ENCODE results near the gene NKX3-2. TPM values are rescaled to one million over a fixed set of nuclear protein-coding genes. Genes with fewer than 3 reads are reported as not detected.

Gene NKX3-2
- total RNA-seq, 2 experiments from 2014 or later: not detected

DNA sequence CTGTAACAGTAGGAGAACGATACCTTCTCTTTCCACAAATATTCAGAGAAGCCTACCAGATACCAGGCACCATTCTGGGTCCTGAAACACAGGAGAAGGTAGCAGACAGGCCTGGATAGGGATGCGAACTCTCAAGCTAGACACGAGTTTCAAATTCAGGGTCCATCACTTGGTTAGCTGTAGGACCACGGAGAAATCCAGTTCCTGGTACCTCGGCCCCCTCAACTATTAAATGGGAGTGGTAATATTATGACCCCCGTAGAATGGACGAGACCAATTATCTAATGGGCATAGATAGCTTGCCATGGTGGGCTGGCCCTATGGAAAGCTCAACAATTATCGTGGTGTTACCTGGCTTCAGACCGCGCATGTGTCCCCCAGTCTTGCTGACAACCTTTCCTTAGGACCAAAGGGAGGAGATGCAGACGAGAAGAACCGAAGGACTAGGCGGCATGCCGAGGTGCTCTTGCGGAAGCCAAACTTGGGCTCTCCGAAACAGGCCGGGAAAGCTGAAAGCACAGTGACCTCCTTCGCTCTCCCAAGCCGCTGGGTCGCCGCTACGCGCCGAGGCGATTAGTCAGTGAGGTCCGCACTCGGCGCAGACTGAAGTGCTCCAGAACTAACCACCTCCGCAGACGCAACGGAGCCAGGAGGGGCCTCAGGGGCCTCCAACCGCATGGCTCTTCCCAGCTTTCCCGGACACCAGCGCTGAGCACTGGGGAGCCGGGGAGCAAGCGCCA, 19.6 kb downstream of the NKX3-2 start:
- CTCF ChIA-PET: no interaction called here

DNA sequence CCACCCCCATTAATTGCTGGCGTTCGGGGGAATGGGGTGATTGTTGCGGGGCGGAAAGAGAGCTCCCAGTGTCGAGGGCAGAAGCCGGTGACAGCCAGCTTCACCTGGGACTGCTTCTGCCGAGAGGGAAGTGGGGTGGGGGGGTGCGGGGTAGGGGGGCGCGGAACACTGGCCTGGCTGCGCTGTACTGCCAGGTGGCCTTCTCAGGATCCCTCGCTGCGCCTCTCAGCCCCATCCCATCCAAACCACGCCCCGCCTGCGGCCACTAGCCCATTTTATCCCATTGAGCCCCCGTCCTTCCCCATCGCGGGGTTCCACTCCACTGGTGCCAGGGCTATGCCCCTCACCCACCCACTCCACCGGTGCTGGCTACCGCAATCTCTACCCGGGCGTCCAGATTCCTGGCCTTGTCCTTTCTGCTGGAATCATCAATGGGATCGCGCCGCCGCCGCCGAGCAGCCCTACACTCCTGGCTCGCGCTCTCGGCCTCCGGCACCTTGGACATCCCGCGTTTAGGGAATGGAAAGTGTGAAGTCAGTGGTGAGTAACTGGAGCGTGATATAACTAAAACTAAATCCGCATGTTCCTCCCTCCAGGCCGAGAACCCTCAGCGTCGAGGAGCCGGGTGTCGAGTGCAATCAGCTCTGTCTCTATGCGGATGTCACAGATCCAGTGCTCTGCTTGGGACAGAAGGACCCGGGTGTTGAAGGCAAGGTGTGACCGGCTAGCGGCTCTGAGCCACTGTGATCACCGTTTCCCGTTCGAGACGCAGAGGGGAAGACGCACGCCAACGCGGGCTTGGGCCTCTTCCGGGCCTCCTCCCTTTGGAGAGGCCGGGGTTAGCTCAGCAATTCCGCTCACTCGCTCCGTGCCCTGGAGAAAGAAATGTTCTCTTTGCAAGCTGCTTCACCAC, 20.5 kb downstream of the NKX3-2 start:
- Mint-ChIP-seq H3K9me3 (peaks cover 2% of the 10 kb centered on the region), H3K27me3 (peaks cover 81% of the 10 kb centered on the region), H3K4me3 (no peak overlapping the region), H3K36me3 (ENCODE audit: low read depth) (peaks cover 4% of the 10 kb centered on the region), H3K27ac (peak overlapping the region; percentile 50), H3K4me1 (peaks cover 18% of the 10 kb centered on the region)
- POLR2A ChIA-PET: no interaction called here
- no peak for DNase-seq
- CTCF ChIA-PET: no interaction called here

More for the DNA sequence above, 19.6 kb downstream of the NKX3-2 start:
- H3K36me3 Mint-ChIP-seq (ENCODE audit: low read depth): peaks cover 9% of the 10 kb centered on the region
- DNase-seq: no peak
- no peak overlapping the region for H3K4me3 Mint-ChIP-seq
- H3K4me1 Mint-ChIP-seq: peaks cover 20% of the 10 kb centered on the region
- peaks cover 84% of the 10 kb centered on the region for H3K27me3 Mint-ChIP-seq
- peaks cover 5% of the 10 kb centered on the region for H3K9me3 Mint-ChIP-seq
- POLR2A ChIA-PET: no interaction called here
- H3K27ac Mint-ChIP-seq: no peak overlapping the region

DNA sequence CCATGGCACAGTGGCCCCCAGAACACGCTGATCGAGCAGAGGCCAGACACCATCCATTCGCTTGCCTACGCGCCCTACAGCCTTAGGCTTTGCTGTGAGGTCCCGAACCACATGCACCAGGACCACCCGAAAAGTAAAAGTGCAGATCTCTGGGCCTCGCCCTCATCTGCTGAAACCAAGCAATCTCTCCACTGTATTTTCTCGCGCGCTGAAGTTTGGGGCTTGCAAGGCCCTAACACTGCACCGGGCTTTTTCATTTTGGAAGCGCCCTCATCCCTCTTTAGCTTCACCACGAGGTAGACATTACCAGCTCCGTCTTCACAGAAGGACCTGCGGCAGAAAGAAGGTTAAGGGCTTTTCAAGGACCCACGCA, 21.2 kb downstream of the NKX3-2 start:
- H3K4me3 Mint-ChIP-seq: no peak overlapping the region
- ChIA-PET CTCF (no interaction called here), POLR2A (no interaction called here)

DNA sequence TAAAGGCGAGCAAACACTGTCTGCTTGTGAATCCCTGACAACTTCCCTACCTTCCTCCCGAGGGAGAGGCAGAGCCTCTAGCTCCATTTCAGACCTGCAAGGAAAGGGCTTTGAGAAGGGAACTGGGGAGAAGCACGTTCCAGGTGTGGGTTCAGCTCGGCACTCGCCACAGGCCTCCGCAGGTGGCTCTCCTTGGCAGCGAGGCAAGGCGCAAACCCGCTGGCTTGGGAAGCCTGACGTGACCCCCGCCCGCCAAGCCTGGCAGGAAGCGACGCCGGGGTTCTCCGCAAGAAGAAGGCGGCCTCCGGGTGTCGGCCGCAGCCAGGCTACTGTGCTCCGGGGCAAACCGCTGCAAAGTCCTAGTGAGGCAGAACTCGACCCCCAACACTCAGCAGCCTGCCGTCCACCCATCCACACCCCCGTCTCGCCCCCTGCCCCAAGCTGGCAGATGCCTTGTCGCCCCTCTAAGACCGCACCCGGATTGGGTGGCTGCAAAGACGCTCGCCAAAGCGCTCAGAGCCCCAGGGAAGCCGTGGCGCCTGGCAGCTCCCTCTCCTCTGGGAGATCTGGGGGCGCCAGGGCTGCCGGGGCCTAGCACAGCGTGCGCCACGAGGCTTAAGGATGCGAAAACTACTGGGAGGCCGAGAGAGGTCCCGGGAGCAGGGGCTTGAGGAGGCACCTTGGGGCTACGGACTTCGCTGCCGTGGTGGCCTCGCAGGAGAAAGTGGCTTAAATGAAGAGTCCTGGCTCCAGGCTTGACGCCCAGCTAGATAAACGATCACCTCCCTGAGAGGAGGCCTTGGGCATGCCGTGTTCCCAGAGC, 21.8 kb downstream of the NKX3-2 start:
- Mint-ChIP-seq H3K27ac (peak overlapping the region; percentile 46), H3K4me1 (peaks cover 10% of the 10 kb centered on the region), H3K9me3 (peaks cover 2% of the 10 kb centered on the region), H3K36me3 (ENCODE audit: low read depth) (peaks cover 3% of the 10 kb centered on the region), H3K27me3 (peaks cover 72% of the 10 kb centered on the region), H3K4me3 (no peak overlapping the region)
- ChIA-PET POLR2A (no interaction called here), CTCF (interaction anchor here (0.9 to 1.7 kb wide), 5 partner anchors 8 to 22 kb away, joined by 3 to 5 read pairs (median 4); partner anchors contain the start of gene NKX3-2)
- DNase-seq: no peak

More for the DNA sequence above, 21.2 kb downstream of the NKX3-2 start:
- peaks cover 11% of the 10 kb centered on the region for H3K4me1 Mint-ChIP-seq
- DNase-seq: no peak
- H3K9me3 Mint-ChIP-seq: peaks cover 2% of the 10 kb centered on the region
- no peak overlapping the region for H3K27ac Mint-ChIP-seq
- peaks cover 76% of the 10 kb centered on the region for H3K27me3 Mint-ChIP-seq
- H3K36me3 Mint-ChIP-seq (ENCODE audit: low read depth): peaks cover 3% of the 10 kb centered on the region

DNA sequence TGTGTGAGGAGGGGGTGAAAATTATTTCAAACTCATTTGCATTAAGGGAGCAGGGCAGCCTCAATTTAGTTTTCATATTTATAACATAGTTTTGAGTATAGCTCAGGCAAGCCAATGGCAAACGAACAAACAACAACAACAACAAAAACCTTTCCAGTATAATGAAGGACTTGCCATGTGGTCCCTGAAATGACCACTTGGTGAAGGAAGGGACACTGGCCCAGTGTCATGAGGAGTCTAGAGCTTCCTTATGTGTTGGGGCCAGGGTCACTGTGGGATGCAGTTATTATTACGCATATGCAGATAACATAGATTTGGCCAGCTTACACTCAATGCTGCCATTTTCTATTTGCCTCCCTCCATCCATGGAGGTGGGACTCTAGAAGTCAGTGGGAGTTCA, 23.3 kb downstream of the NKX3-2 start:
- ChIA-PET CTCF (interaction anchor here (1.1 to 1.7 kb wide), 3 partner anchors 10 to 23 kb away, joined by 3 to 5 read pairs (median 4); partner anchors contain the start of gene NKX3-2), POLR2A (no interaction called here)
- no peak for DNase-seq
- Mint-ChIP-seq H3K4me3 (no peak overlapping the region), H3K36me3 (ENCODE audit: low read depth) (peaks cover 3% of the 10 kb centered on the region), H3K27me3 (peaks cover 69% of the 10 kb centered on the region), H3K27ac (no peak overlapping the region), H3K4me1 (peaks cover 7% of the 10 kb centered on the region), H3K9me3 (peaks cover 2% of the 10 kb centered on the region)

DNA sequence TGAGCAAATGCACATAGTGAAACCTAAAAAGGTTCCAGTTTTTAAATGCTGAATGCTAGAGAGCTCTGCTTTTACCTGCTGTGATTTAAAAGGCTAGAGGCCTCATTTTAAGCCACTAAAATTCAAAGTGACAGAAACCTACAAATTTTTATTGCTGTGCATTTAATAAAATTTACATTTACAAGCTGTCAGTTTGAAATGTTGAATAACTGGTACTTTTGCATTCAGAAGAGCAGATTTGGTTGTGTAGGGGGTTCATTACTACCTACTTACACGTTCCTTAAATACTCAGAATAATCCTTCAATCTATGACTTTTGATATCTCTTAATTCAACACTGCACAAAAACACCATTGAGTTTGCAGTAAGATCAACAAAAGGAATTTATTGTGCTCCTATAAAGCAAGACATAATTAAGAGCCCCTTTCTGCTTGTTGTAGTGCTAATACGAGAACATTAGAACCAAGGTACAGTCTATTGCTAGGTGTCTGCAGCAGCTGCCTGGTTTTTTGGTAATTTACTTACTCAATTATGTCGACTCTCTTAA, 27.9 kb downstream of the NKX3-2 start:
- POLR2A ChIA-PET: no interaction called here
- Mint-ChIP-seq H3K4me3 (no peak overlapping the region), H3K36me3 (ENCODE audit: low read depth) (no peaks in the 10 kb centered on the region), H3K27ac (no peak overlapping the region), H3K4me1 (no peaks in the 10 kb centered on the region), H3K27me3 (peaks cover 45% of the 10 kb centered on the region), H3K9me3 (no peaks in the 10 kb centered on the region)
- CTCF ChIA-PET: no interaction called here
- no peak for DNase-seq

DNA sequence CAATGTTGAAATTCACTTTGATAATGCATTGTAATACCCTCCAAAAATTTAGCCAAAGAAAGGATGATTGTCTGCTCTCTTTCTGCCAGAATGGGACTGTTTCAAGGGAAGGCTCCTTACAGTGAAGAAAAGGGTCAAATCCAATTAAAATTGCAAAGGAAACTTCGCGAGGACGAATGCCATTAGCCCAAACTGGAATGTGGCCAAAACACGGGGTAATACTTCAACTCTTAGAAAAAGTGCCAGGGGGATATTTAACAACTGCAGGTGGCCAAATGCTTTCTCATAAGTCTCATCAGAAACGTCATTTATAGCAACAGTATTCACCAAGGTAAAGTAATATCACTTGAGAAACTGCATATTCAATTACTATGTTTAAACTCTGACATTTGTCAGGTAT, 29.0 kb downstream of the NKX3-2 start:
- no peaks in the 10 kb centered on the region for H3K4me1 Mint-ChIP-seq
- ChIA-PET CTCF (interaction anchor here (0.6 to 1.0 kb wide), 3 partner anchors 27 to 1085 kb away, joined by 3 read pairs; no protein-coding TSS in a partner anchor), POLR2A (no interaction called here)
- H3K27me3 Mint-ChIP-seq: peaks cover 38% of the 10 kb centered on the region
- H3K4me3 Mint-ChIP-seq: no peak overlapping the region
- no peaks in the 10 kb centered on the region for H3K36me3 Mint-ChIP-seq (ENCODE audit: low read depth)
- H3K9me3 Mint-ChIP-seq: no peaks in the 10 kb centered on the region
- H3K27ac Mint-ChIP-seq: no peak overlapping the region
- DNase-seq: no peak

DNA sequence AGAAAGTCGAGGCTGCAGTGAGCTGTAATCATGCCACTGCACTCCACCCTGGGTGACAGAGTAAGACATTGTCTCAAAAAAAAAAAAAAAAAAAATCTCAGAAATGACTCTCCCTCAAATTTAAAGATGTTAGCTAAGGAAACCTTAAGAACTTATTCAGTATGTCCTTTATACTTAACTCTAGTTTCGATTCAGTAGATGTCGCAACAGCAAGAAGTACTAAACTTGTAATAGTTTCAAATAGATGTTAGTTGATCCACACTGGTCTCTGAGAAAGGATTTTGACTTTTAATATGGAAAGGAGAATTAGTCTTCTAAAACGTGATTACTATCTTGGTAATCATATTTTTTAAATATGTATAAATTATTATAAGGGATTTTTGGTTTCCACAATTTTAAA, 29.6 kb downstream of the NKX3-2 start:
- Mint-ChIP-seq H3K36me3 (ENCODE audit: low read depth) (no peaks in the 10 kb centered on the region), H3K27me3 (peaks cover 35% of the 10 kb centered on the region), H3K27ac (no peak overlapping the region), H3K9me3 (no peaks in the 10 kb centered on the region), H3K4me1 (no peaks in the 10 kb centered on the region), H3K4me3 (no peak overlapping the region)
- DNase-seq: no peak
- CTCF ChIA-PET: interaction anchor here (0.6 kb wide), 2 partner anchors 88 to 1084 kb away, joined by 3 read pairs; no protein-coding TSS in a partner anchor
- POLR2A ChIA-PET: no interaction called here

DNA sequence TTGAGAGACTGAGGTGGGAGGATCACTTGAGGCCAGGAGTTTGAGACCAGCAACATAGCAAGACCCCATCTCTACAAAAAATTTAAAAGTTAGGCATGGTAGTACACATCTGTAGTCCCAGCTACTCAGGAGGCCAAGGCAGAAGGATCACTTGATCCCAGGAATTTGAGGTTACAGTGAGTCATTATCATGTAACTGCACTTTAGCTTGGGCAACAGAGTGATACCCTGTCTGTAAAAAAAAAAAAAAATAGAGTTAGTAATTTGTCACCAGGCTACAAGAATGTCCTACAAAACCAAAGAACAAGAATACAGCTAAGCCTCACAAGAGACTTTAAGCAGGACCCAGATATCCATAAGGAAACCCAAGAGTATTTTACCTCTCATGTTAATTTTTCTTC, 33.2 kb downstream of the NKX3-2 start:
- H3K27me3 Mint-ChIP-seq: peaks cover 22% of the 10 kb centered on the region
- DNase-seq: no peak
- H3K9me3 Mint-ChIP-seq: no peaks in the 10 kb centered on the region
- ChIA-PET POLR2A (no interaction called here), CTCF (interaction anchor here (0.6 kb wide), 1 partner anchor 1082 kb away, joined by 3 read pairs; no protein-coding TSS in a partner anchor)
- no peaks in the 10 kb centered on the region for H3K4me1 Mint-ChIP-seq
- no peak overlapping the region for H3K27ac Mint-ChIP-seq
- no peaks in the 10 kb centered on the region for H3K36me3 Mint-ChIP-seq (ENCODE audit: low read depth)
- H3K4me3 Mint-ChIP-seq: no peak overlapping the region

DNA sequence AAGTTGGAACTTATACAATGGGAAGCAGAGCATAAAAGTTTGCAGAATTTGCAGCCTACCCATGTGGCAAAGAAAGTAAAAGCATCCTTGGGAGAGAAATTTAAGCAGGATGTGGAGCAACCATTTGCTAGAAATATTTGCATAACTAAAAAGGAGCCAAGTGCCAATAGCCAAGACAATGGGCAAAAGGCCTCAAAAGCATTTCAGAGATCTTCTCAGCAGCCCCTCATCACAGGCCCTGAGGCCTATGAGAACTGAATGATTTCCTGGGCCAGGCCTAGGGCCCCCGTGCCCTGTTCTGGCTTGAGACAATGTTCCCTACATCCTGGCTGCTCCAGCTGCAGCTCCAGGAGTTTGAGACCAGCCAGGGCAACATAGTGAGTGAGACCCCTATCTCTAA, 34.9 kb downstream of the NKX3-2 start:
- DNase-seq: no peak
- ChIA-PET POLR2A (no interaction called here), CTCF (no interaction called here)
- no peaks in the 10 kb centered on the region for H3K9me3 Mint-ChIP-seq
- peaks cover 17% of the 10 kb centered on the region for H3K27me3 Mint-ChIP-seq
- no peak overlapping the region for H3K27ac Mint-ChIP-seq
- no peak overlapping the region for H3K4me3 Mint-ChIP-seq
- H3K4me1 Mint-ChIP-seq: no peaks in the 10 kb centered on the region
- no peaks in the 10 kb centered on the region for H3K36me3 Mint-ChIP-seq (ENCODE audit: low read depth)

DNA sequence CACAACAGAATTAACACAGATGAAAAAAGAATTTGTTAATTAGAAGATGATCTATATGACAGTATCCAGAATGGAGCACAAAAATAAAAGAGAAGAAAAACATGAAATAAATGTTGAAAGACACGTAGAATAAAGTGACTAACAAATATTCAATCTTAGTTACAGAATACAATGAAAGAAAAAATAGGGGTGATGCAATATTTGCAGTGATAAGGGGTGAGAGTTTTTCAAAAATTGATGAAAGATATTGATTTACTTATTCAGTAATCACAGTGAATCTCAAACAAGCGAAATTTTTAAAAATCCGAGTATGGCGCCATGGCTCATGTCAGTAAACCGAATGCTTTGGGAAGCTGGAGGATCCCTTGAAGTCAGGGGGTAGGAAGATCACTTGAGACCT, 39.9 kb downstream of the NKX3-2 start:
- Mint-ChIP-seq H3K4me1 (no peaks in the 10 kb centered on the region), H3K27ac (no peak overlapping the region), H3K36me3 (ENCODE audit: low read depth) (no peaks in the 10 kb centered on the region), H3K27me3 (peaks cover 32% of the 10 kb centered on the region), H3K9me3 (no peaks in the 10 kb centered on the region), H3K4me3 (no peak overlapping the region)
- no peak for DNase-seq
- POLR2A ChIA-PET: no interaction called here
- CTCF ChIA-PET: no interaction called here

DNA sequence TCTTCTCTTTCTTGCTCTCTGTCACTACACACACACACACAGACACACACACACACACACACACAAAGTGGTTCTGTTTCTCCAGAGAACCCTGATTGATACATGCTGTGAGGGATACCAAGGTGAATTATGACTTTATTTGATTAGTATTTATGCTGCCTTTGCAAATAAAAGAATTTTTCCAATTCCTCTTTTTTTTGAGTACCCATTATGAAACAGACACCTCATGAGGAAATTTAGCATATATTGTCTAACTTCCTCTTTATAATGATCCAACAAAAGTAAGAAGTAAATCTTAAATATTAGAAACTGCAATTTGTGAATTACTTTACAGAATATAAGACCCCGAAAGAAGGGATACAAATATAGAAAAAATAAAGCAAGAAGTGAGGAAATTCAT, 45.8 kb downstream of the NKX3-2 start:
- DNase-seq: no peak
- peaks cover 2% of the 10 kb centered on the region for H3K9me3 Mint-ChIP-seq
- ChIA-PET POLR2A (no interaction called here), CTCF (no interaction called here)
- no peaks in the 10 kb centered on the region for H3K4me1 Mint-ChIP-seq
- peaks cover 37% of the 10 kb centered on the region for H3K27me3 Mint-ChIP-seq
- H3K27ac Mint-ChIP-seq: no peak overlapping the region
- no peaks in the 10 kb centered on the region for H3K36me3 Mint-ChIP-seq (ENCODE audit: low read depth)
- no peak overlapping the region for H3K4me3 Mint-ChIP-seq
